Thoracic aorta (tissue), 2 donors: ENCODE data around the gene SYNDIG1. TPM values are rescaled to one million over a fixed set of nuclear protein-coding genes. Genes with fewer than 3 reads are reported as not detected.

ENCODE experiments used
- ATAC-seq: fragments of 150-250 bp; one replicate; pipeline ENCODE4 v1.8.0; 2017; ENCODE audit warnings: low read depth; ENCODE audit not compliant: insufficient number of reproducible peaks, low FRiP score
- DNase-seq: peaks from one replicate; pipeline ENCODE4 v3.0.0-alpha.2; 2020; ENCODE audit warnings: low spot score
- H3K27ac ChIP-seq, 2 donors: fragments of 200-600 bp; sonication (generic); 1 replicate in 1 of 2; 2 replicates in 1 of 2; pipeline ENCODE4 v1.5.1; 2016; ENCODE audit warnings: mild to moderate bottlenecking in 2 of 2, moderate library complexity in 2 of 2
- H3K27me3 ChIP-seq: fragments of 200-600 bp; sonication (generic); replicated peaks from 2 replicates; pipeline ENCODE4 v1.6.0; 2016; ENCODE audit warnings: mild to moderate bottlenecking; ENCODE audit not compliant: insufficient read depth
- H3K36me3 ChIP-seq: fragments of 200-600 bp; sonication (generic); one replicate; pipeline ENCODE4 v1.5.1; 2016
- H3K4me1 ChIP-seq, 2 donors: fragments of 200-600 bp; sonication (generic); 1 replicate in 1 of 2; 2 replicates in 1 of 2; pipeline versions ENCODE4 v1.5.1 to v1.6.0; 2016; ENCODE audit warnings: low read depth in 2 of 2, mild to moderate bottlenecking in 1 of 2; ENCODE audit not compliant: control insufficient read depth in 1 of 2
- H3K4me3 ChIP-seq: fragments of 200-600 bp; sonication (generic); 2 replicates; pipeline ENCODE4 v1.5.1; 2016; ENCODE audit warnings: mild to moderate bottlenecking
- H3K9me3 ChIP-seq: fragments of 200-600 bp; sonication (generic); 2 replicates; pipeline ENCODE4 v1.5.1; 2016
- total RNA-seq, 2 donors: library from RNA; depleted of rRNA; stranded (reverse); fragments of >200 nt; gene quantifications; one replicate each; pipeline versions ENCODE4 v1.1.0 to v1.2.3, GENCODE V29; 2016
- TF ChIP-seq, protein P1 (sequence below): fragments of 200-600 bp; sonication (generic); IDR thresholded peaks from one replicate; pipeline ENCODE4 v1.5.1; 2019; ENCODE audit warnings: antibody characterized with exemption

The SYNDIG1 gene
- total RNA-seq, 2 donors from 2014 or later, result 1.8 to 5.4 TPM

DNA sequence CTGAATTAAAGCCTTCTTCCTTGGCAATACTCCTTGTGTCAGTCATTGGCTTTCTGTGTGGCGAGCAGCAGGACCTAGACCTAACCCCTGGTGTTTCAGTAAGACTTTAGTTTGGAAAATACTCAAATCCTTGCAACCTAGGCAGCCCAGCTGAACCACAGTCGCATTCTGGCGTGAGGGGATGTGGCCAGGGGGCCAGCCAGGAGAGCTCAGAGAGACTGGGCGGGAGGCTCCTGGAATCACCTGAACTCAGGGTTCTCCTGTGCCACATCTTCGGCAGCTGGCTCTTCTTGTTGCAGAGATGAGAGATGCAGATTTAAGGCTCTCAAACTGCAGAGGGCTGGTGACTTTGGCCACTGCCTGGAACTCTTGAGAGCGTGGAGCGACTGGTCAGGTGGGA, 102.7 kb downstream of the SYNDIG1 start:
- TF ChIP-seq, protein P1, sequence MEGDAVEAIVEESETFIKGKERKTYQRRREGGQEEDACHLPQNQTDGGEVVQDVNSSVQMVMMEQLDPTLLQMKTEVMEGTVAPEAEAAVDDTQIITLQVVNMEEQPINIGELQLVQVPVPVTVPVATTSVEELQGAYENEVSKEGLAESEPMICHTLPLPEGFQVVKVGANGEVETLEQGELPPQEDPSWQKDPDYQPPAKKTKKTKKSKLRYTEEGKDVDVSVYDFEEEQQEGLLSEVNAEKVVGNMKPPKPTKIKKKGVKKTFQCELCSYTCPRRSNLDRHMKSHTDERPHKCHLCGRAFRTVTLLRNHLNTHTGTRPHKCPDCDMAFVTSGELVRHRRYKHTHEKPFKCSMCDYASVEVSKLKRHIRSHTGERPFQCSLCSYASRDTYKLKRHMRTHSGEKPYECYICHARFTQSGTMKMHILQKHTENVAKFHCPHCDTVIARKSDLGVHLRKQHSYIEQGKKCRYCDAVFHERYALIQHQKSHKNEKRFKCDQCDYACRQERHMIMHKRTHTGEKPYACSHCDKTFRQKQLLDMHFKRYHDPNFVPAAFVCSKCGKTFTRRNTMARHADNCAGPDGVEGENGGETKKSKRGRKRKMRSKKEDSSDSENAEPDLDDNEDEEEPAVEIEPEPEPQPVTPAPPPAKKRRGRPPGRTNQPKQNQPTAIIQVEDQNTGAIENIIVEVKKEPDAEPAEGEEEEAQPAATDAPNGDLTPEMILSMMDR, result no peak
- no peaks in the 10 kb centered on the region for H3K27me3 ChIP-seq
- DNase-seq (no peak), ATAC-seq (no peak)
- no peak overlapping the region for H3K4me3 ChIP-seq
- no peaks in the 10 kb centered on the region for H3K9me3 ChIP-seq
- no peaks in the 10 kb centered on the region for H3K4me1 ChIP-seq
- H3K27ac ChIP-seq, result no peak overlapping the region
- H3K36me3 ChIP-seq, result no peaks in the 10 kb centered on the region

DNA sequence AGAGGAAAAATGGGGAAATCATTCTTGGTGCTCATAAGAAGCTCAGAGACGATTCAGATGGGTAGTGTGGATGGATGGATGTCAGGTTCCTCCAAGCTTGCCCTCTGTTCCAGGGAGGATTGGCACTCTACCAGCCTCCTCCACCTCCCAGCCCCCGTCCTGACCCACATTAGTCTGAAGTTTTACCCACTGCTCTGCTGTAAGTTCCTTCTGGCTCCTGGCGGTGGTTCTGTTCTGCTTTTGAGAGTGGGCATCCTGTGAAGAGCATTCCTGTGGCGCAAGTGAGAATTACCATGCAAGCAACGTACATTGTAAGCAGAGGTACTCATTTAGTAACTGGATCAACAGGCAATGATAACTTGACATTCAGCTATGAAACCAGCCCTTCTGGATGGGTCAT, 103.4 kb downstream of the SYNDIG1 start:
- DNase-seq (no peak), ATAC-seq (no peak)
- no peaks in the 10 kb centered on the region for H3K9me3 ChIP-seq
- no peaks in the 10 kb centered on the region for H3K36me3 ChIP-seq
- no peak overlapping the region for H3K4me3 ChIP-seq
- TF ChIP-seq, protein P1, result no peak
- no peak overlapping the region for H3K27ac ChIP-seq
- H3K27me3 ChIP-seq, result no peaks in the 10 kb centered on the region
- H3K4me1 ChIP-seq, result no peaks in the 10 kb centered on the region

DNA sequence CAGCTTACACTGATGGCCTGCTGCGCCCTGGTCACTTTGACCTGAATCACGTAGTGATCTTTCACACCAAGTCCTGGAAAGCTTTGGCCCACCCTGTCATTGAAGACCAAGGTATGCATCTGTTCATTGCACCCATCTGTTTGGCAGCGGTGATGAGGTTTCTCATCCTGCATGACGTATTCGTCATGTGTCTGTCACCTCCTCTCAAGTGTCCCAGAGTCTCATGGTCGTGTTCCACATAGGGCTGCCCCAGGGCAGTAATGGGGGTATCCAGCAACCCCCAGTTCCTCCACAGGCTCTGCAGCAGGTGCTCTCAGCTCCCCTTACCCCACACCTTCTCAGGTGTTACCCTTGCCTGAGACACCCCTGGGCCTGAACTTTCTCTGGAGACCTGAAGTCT, 104.1 kb downstream of the SYNDIG1 start:
- ATAC-seq (no peak), DNase-seq (no peak)
- Histone ChIP-seq H3K36me3 (no peaks in the 10 kb centered on the region), H3K27me3 (no peaks in the 10 kb centered on the region), H3K9me3 (no peaks in the 10 kb centered on the region), H3K27ac (no peak overlapping the region), H3K4me1 (no peaks in the 10 kb centered on the region), H3K4me3 (no peak overlapping the region)
- TF ChIP-seq, protein P1, result no peak

DNA sequence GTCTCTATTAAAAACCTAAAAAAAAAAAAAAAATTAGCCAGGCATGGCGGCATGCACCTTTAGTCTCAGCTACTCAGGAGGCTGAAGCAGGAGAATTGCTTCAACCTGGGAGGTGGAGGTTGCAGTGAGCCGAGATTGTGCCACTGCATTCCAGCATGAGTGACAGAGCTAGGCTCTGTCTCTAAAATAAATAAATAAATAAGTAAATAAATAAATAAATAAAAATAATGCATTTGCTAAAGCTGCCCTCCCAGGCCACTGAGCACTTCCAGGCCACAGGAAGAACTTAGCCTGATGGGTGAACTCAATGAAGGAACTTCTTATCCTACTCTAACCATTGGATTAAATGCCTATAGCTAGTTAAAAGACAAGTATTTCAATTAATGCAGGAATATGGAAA, 104.9 kb downstream of the SYNDIG1 start:
- Histone ChIP-seq H3K27ac (no peak overlapping the region), H3K4me1 (no peaks in the 10 kb centered on the region), H3K27me3 (no peaks in the 10 kb centered on the region), H3K36me3 (no peaks in the 10 kb centered on the region), H3K9me3 (no peaks in the 10 kb centered on the region), H3K4me3 (no peak overlapping the region)
- ATAC-seq, result no peak
- TF ChIP-seq, protein P1, result no peak
- DNase-seq, result no peak

DNA sequence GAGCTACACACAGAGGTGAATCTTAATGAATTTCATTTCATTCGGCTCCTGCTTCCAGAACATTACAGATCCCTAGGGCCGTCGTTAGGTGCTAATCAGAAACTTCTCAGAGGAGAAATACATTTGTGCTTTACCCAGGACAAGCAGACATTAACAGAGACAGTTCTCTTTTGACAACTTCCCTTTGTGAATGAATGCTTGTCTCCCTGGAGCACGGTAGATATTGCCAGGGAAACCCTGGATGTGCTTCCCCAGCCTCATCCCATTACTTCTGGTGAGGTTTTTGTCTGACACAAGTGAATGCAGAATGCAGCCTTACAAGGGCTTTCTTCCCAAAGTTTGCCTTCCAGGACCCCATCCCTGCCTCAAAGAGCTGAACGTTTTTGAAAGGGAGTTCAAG, 105.4 kb downstream of the SYNDIG1 start:
- ATAC-seq (no peak), DNase-seq (no peak)
- Histone ChIP-seq H3K27me3 (no peaks in the 10 kb centered on the region), H3K27ac (no peak overlapping the region), H3K9me3 (no peaks in the 10 kb centered on the region), H3K4me3 (no peak overlapping the region), H3K36me3 (no peaks in the 10 kb centered on the region), H3K4me1 (no peaks in the 10 kb centered on the region)
- TF ChIP-seq, protein P1, result no peak
